GM12878 (cell line): ENCODE results near the gene PGAP3.

Source experiments
- CREB1 ChIP-seq: IDR thresholded peaks from 2 replicates; pipeline ENCODE4 v1.6.1; 2012; ENCODE audit warnings: low read depth, mild to moderate bottlenecking, inconsistent platforms
- CTCF ChIP-seq, 3 experiments: IDR thresholded peaks in 2 of 3; conservative IDR thresholded peaks in 1 of 3; 2 replicates each; pipeline ENCODE4 v1.5.1; 2011; ENCODE audit warnings: low read depth in 3 of 3, low read length in 3 of 3, mild to moderate bottlenecking in 3 of 3, control low read depth in 2 of 3, moderate library complexity in 2 of 3, inconsistent platforms in 1 of 3, mixed read lengths in 1 of 3; ENCODE audit not compliant: control insufficient read depth in 2 of 3, insufficient read depth in 1 of 3; ENCODE audit errors: extremely low read depth in 1 of 3
- KDM1A ChIP-seq: fragments of 200-600 bp; sonication (generic); IDR thresholded peaks from 2 replicates; pipeline ENCODE4 v1.6.1; 2016; ENCODE audit warnings: borderline replicate concordance
- NFXL1 ChIP-seq: fragments of 450-650 bp; IDR thresholded peaks from 2 replicates; pipeline ENCODE4 v1.6.1; 2017; ENCODE audit warnings: antibody characterized with exemption, mild to moderate bottlenecking, borderline replicate concordance
- NFYA ChIP-seq: IDR thresholded peaks from 2 replicates; pipeline ENCODE4 v1.6.1; 2011; ENCODE audit warnings: low read depth, mild to moderate bottlenecking, low read length, improper control_type of control experiment, borderline replicate concordance
- RAD21 ChIP-seq: IDR thresholded peaks from 2 replicates; pipeline ENCODE4 v1.6.1; 2011; ENCODE audit warnings: mild to moderate bottlenecking, low read depth, low read length, moderate library complexity; ENCODE audit not compliant: insufficient read depth
- REST ChIP-seq: IDR thresholded peaks from 2 replicates; pipeline ENCODE4 v1.6.1; 2012; ENCODE audit warnings: mild to moderate bottlenecking, low read depth, low read length
- TCF3 ChIP-seq: IDR thresholded peaks from 2 replicates; pipeline ENCODE4 v1.6.1; 2012; ENCODE audit warnings: low read depth, mild to moderate bottlenecking, low read length, borderline replicate concordance; ENCODE audit not compliant: insufficient read depth
- ZNF274 ChIP-seq: IDR thresholded peaks from one replicate; pipeline ENCODE4 v1.8.0; 2011; ENCODE audit not compliant: insufficient read length, insufficient read depth

DNA sequence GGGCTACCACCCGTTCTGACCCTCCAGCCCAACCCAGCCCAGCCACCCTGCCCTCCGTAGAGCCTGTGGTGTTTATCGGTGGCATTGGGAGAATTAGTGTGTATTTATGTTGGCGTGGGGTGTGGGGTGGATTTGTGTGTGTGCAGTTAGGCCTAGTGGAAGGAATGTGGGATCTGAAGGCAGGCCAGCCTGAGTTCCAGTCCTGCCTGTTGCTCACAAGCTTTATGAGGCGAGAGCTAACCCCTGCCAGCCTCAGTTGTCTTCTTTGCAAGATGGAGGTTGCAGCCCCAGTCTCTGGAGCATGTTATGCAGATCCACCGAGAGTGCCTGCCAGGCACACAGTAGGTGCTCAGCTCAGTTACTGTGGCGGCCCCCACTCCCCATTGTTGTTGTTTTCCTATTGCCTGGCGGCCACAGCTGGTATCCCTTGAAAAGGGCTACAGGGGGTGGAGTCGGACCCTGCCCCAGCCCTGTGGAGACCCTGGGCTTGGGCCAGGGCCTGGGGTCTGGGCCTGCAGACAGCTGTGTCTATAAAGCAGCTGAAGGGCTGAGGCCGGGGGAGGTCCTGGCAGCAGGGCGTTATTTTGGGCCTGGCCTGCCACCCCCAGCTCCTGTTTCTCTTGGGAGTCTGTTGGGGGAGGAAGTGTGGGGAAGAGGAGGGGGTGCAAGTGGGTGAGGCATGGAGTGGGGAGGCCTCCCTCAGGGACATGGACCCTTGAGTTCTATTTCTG lies 17.1 kb upstream of the PGAP3 start:
- TF ChIP-seq ZNF274 (no peak), RAD21 (no peak), NFXL1 (no peak), NFYA (no peak), KDM1A (no peak), TCF3 (no peak), CREB1 (no peak), REST (no peak), CTCF (IDR thresholded peaks at IDR 0.05 in 2 of 3, conservative IDR thresholded peaks at IDR 0.05 in 1 of 3; ENCODE audit: control insufficient read depth in 2 of 3, extremely low read depth in 1 of 3, insufficient read depth in 1 of 3, low read depth in 3 of 3, low read length in 3 of 3) (no peak)
